Activated T-cell treated with anti-CD3 and anti-CD28 coated beads, Interleukin-2, amount 50 U/mL, for 72 hours (primary cell): Measurements from ENCODE around the gene ZNRF1. TPM values are rescaled to one million over a fixed set of nuclear protein-coding genes. Genes with fewer than 3 reads are reported as not detected.
A peak's percentile ranks its signal among the peaks of the same experiment; 100 is the strongest.
"Not testable (repeated sequence)": the region's sequence is repeated elsewhere in the genome, so short reads cannot be mapped to it uniquely, and the experiment has no call there.

Experiments
- ATAC-seq, 2 donors: fragments of 150-1000 bp; cut with Tn5 transposase; replicated peaks in 1 of 2; 2 replicates each; pipeline ENCODE4 v1.10.0; 2021; ENCODE audit warnings: moderate library complexity in 2 of 2, mild to moderate bottlenecking in 1 of 2
- DNase-seq, 2 donors: peaks; one replicate each; pipeline ENCODE4 v3.0.0; 2021 to 2022; ENCODE audit warnings: mixed read lengths in 1 of 2
- H3K27ac Mint-ChIP-seq: one replicate; pipeline ENCODE4 v1.8.0; 2022; ENCODE audit warnings: mild to moderate bottlenecking, moderate library complexity, mixed read lengths
- H3K27me3 Mint-ChIP-seq: one replicate; pipeline ENCODE4 v1.8.0; 2022; ENCODE audit warnings: low read depth, mixed read lengths
- H3K36me3 Mint-ChIP-seq, 2 donors: one replicate each; pipeline ENCODE4 v1.8.0; 2022; ENCODE audit warnings: mixed read lengths in 2 of 2, mild to moderate bottlenecking in 1 of 2; ENCODE audit not compliant: insufficient read depth in 2 of 2
- H3K4me1 Mint-ChIP-seq: one replicate; pipeline ENCODE4 v1.8.0; 2022; ENCODE audit warnings: low read depth, mixed read lengths
- H3K4me3 Mint-ChIP-seq, 2 donors: one replicate each; pipeline ENCODE4 v1.8.0; 2022; ENCODE audit warnings: mild to moderate bottlenecking in 2 of 2, mixed read lengths in 2 of 2, moderate library complexity in 2 of 2
- H3K9me3 Mint-ChIP-seq, 2 donors: one replicate each; pipeline ENCODE4 v1.8.0; 2022; ENCODE audit warnings: mixed read lengths in 2 of 2
- total RNA-seq, 2 donors: library from RNA; stranded (reverse); gene quantifications; one replicate each; pipeline ENCODE4 v1.2.3, GENCODE V29; 2022

The ZNRF1 gene
- total RNA-seq, result 10 to 100 TPM; 42.9 to 69.1 TPM

DNA sequence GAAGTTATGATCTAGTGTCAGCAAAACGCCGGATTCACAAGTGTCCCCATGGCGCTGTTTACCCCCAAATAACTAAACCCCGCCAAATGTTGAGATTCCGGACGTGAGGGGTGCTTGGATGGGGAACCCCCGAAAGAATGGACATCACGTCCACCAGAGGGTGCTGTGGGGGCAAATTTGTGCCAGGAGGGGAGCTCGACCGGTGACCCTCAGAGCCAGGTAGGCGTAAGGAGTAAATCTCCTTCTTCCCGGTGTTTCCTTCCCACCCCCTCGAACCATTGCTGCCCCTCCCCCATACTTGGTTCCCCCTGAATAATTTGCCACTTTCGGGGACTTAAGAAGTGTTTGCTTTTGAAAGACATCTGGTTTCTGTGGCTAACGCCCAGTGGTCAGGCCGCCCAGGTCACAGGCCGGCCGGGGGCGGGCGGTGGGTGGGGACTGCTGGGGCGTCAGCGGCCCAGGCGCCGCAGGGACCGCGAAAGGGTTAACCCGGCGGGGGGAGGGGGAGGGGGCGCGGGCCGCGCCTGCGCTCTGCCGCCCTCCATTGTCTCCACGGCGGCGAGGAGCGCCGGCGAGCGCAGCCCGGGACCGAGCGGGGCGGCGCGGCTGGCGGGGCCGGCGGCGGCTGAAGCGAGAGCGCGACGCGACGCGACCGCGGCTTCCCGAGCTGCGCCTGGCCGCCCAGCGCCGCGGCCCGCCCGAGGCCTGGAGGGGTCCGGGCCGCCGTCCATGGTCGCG lies at the start of gene ZNRF1:
Gene ZNRF1, plus strand, starts transcription at position 544 of the 738 bp plus-strand sequence. CDS start 648 bp downstream, outside the sequence.
- H3K27me3 Mint-ChIP-seq, result peaks cover 25% of the 10 kb centered on the region
- peaks cover 42% of the 10 kb centered on the region for H3K4me1 Mint-ChIP-seq
- ATAC-seq, result peak; percentile 75 to 81
- peak; percentile 85 to 89 for DNase-seq
- peak within 1 kb of the TSS; percentile 94 to 98 for H3K4me3 Mint-ChIP-seq
- peaks cover 0 to 2% of the 10 kb centered on the region in 2 donors for H3K9me3 Mint-ChIP-seq
- H3K27ac Mint-ChIP-seq, result peak within 1 kb of the TSS; percentile 80
- H3K36me3 Mint-ChIP-seq, result peaks cover 5% of the 10 kb centered on the region in 2 donors

- H3K27ac Mint-ChIP-seq, result peak overlapping the region; percentile 49
- no peaks in the 10 kb centered on the region for H3K4me1 Mint-ChIP-seq
- H3K9me3 Mint-ChIP-seq, result no peaks in the 10 kb centered on the region
- no peak overlapping the region for H3K4me3 Mint-ChIP-seq
- H3K27me3 Mint-ChIP-seq, result no peaks in the 10 kb centered on the region
- no peak for DNase-seq
- no peak for ATAC-seq
- H3K36me3 Mint-ChIP-seq, result peaks cover 0 to 16% of the 10 kb centered on the region in 2 donors
These were observed 49.5 kb upstream of the ZNRF1 start for GRCh38 chr16:74949309-74949708.

DNA sequence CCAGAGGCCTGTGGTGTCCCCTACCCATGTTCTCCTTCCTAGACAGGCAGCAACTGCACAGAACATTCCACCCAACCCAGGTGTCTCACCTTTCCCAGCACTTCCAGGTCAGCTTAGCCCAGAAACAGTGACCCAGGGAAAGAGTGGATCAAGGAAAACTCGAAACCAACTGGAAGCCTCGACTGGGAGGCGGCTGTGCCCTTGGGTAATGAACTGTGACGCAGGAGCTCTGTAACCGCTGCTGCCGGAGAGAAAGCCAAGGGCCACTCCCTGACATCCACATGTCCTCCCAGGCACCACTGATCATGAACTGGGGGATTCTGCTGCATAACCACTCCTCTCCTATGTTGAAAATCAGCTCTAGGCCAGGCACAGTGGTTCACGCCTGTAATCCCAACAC lies 48.3 kb upstream of the ZNRF1 start:
- no peak overlapping the region for H3K27ac Mint-ChIP-seq
- peaks cover 0 to 19% of the 10 kb centered on the region in 2 donors for H3K36me3 Mint-ChIP-seq
- H3K9me3 Mint-ChIP-seq, result no peaks in the 10 kb centered on the region
- ATAC-seq (no peak), DNase-seq (no peak)
- H3K27me3 Mint-ChIP-seq, result no peaks in the 10 kb centered on the region
- no peak overlapping the region for H3K4me3 Mint-ChIP-seq
- H3K4me1 Mint-ChIP-seq, result no peaks in the 10 kb centered on the region

DNA sequence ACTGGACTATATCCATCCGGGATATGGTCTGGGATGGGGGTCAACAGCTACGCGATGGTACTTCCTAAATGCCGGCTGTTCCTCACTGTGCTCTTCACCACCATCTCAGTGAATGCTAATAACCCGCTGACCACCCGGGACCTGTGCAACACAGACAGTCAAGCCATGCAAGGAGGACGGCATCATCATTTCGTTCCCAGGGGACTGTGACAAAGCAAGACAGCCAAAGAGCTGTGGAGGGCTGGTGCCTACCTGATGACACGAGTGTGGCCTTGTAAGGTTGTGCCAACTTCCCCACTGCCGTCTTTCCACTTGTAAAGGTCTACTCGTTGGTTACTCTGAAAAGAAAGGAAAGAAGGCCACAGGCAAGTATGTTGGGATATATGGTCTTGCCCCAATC lies 47.6 kb upstream of the ZNRF1 start:
- H3K36me3 Mint-ChIP-seq, result peaks cover 0 to 21% of the 10 kb centered on the region in 2 donors
- no peaks in the 10 kb centered on the region for H3K4me1 Mint-ChIP-seq
- DNase-seq (no peak), ATAC-seq (no peak)
- no peak overlapping the region for H3K4me3 Mint-ChIP-seq
- no peaks in the 10 kb centered on the region for H3K27me3 Mint-ChIP-seq
- H3K9me3 Mint-ChIP-seq, result no peaks in the 10 kb centered on the region
- H3K27ac Mint-ChIP-seq, result no peak overlapping the region

DNA sequence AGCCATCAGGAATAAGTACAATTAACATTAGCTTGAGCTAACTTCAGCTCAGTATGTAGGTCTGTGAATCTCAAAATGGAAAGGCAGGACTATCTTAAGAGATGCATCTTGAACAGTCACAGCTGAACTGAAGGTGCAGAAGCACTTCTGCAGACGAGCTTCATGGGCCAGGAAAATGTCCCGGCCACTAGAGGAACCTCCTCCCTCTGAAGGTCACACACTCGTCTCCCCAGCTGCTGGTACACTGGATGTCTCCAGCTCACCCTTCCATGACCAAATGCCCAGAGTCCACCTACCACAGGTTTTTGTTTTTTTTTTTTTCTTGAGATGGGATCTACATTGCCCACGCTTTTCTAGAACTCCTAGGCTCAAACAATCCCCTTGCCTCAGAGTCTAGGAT lies 47.1 kb upstream of the ZNRF1 start:
- no peaks in the 10 kb centered on the region for H3K9me3 Mint-ChIP-seq
- H3K27me3 Mint-ChIP-seq, result no peaks in the 10 kb centered on the region
- H3K4me1 Mint-ChIP-seq, result no peaks in the 10 kb centered on the region
- DNase-seq (no peak), ATAC-seq (no peak)
- H3K36me3 Mint-ChIP-seq, result peaks cover 0 to 22% of the 10 kb centered on the region in 2 donors
- H3K27ac Mint-ChIP-seq, result no peak overlapping the region
- H3K4me3 Mint-ChIP-seq, result no peak overlapping the region

GRCh38 chr16:74954763-74955162 lies 44.1 kb upstream of the ZNRF1 start:
- DNase-seq (no peak), ATAC-seq (no peak)
- H3K36me3 Mint-ChIP-seq, result peaks cover 0 to 27% of the 10 kb centered on the region in 2 donors
- H3K4me3 Mint-ChIP-seq, result no peak overlapping the region
- H3K4me1 Mint-ChIP-seq, result no peaks in the 10 kb centered on the region
- H3K9me3 Mint-ChIP-seq, result no peaks in the 10 kb centered on the region
- H3K27me3 Mint-ChIP-seq, result no peaks in the 10 kb centered on the region
- H3K27ac Mint-ChIP-seq, result no peak overlapping the region

DNA sequence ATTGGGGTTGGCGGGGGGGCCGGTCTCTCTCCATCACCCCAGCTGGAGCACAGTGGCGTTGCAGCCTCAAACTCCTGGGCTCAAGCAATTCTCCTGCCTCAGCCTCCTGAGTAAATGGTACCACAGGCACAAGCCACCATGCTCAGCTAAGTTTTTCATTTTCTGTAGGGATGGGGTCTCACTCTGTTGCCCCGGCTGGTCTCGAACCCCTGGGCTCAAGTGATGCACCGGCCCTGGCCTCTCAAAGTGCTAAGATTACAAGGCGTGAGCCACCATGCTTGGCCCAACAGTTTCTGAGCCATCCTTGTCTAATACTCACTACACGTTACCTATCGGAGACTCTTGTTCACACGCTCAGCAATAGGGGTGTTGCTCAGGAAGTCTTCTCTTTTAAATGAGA lies 25.5 kb upstream of the ZNRF1 start:
- H3K4me3 Mint-ChIP-seq, result no peak overlapping the region
- H3K27me3 Mint-ChIP-seq, result no peaks in the 10 kb centered on the region
- DNase-seq (no peak), ATAC-seq (no peak)
- H3K27ac Mint-ChIP-seq, result no peak overlapping the region
- no peaks in the 10 kb centered on the region for H3K9me3 Mint-ChIP-seq
- H3K36me3 Mint-ChIP-seq, result no peaks in the 10 kb centered on the region
- H3K4me1 Mint-ChIP-seq, result peaks cover 12% of the 10 kb centered on the region

DNA sequence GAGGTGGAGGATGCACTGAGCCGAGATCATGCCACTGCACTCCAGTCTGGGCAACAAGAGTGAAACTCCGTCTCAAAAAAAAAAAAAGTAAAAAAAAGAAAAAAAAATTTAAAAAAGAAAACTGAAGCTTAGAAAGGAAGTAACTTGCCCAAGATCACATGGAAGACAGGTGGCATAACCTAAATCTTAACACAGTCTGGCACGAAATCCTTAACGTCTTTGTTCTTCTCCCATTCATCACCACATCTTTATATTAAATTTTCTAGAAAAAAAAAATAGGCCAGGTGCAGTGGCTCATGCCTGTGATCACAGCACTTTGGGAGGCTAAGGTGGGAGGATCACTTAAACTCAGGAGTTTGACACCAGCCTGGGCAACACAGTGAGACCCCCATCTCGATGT lies 23.2 kb upstream of the ZNRF1 start:
- no peak overlapping the region for H3K27ac Mint-ChIP-seq
- no peak for DNase-seq
- H3K36me3 Mint-ChIP-seq, result no peaks in the 10 kb centered on the region
- no peaks in the 10 kb centered on the region for H3K27me3 Mint-ChIP-seq
- H3K4me1 Mint-ChIP-seq, result peaks cover 5% of the 10 kb centered on the region
- no peak for ATAC-seq
- no peaks in the 10 kb centered on the region for H3K9me3 Mint-ChIP-seq
- no peak overlapping the region for H3K4me3 Mint-ChIP-seq

DNA sequence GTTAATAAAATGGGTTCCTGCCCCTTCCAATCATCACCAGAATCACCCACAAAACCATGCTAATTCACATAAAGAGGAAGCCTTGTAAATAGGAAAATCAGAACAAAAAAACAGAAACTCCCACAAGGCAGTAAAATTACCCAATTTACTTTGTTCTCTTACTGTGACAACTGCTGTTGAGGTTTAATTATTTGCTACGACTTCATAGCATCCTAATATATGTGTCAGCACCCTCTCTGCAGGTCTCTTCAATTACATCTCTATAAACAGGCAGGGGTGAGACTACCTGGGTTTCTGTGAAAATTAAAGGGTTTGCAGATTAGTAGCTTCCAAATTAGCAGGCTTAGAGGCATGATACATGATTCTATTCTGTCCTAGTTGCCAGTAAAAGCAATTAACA lies 16.6 kb upstream of the ZNRF1 start:
- Mint-ChIP-seq H3K36me3 (peaks cover 0 to 3% of the 10 kb centered on the region in 2 donors), H3K9me3 (no peaks in the 10 kb centered on the region), H3K4me1 (peaks cover 22% of the 10 kb centered on the region), H3K27ac (no peak overlapping the region), H3K4me3 (no peak overlapping the region), H3K27me3 (no peaks in the 10 kb centered on the region)
- DNase-seq (no peak), ATAC-seq (no peak)

DNA sequence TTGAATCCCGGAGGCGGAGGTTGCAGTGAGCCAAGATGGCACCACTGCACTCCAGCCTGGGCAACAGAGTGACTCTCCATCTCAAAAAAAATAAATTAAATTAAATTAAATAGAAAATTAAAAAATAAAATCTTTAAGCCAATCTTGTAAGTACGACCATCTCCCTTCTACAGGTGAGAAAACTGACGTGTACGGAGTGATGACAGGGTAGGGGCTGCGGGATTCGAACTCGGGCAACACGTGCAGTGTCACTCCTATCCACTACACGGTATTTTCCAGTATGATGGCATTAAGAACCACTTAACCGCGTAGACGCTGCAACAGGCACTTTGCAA lies 14.7 kb upstream of the ZNRF1 start:
- H3K4me1 Mint-ChIP-seq, result peaks cover 17% of the 10 kb centered on the region

DNA sequence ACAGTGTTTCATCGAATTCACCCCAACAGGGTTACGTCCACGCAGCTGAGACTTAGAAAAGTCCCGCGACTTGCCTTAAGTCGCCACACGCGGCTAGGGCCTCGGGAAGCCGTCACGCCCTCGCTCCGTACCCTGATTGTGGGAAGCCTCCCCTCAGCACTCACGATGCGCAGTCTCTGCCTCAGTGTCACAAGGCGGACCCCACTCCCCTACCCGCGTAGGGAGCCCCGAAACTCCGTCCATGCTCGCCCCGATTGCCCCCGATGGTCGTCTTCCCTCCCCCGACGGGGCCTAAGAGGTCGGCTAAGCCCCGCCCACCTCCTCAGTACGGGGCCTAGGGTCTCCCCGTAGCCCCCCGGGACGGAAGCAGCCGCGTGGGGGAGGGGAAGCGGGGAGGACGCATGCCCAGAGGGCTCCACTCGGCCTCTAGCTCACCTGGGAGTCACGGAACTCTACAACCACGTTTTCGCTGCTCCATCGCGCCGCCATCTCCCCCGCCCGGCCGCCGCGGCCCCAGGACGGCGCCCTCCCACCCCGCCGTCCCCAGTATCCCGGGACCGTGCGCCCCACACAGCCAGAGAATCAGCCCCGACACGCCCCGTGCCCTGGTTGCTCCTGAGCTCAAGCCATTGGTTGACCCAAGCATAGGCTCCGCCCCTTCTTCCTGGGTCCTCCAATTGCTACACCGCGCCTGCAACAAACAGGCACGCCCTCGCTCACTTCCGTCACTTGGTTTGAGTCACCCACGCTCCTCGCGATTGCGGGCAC lies 14.1 kb upstream of the ZNRF1 start, which contains the start of gene WDR59:
Gene WDR59, minus strand, starts transcription at position 595 of the 768 bp plus-strand sequence. Its CDS starts 106 bp downstream, at position 489.
- peak within 1 kb of the TSS; percentile 87 to 92 for H3K4me3 Mint-ChIP-seq
- H3K4me1 Mint-ChIP-seq, result peaks cover 17% of the 10 kb centered on the region
- H3K36me3 Mint-ChIP-seq, result peaks cover 0 to 3% of the 10 kb centered on the region in 2 donors
- peak within 1 kb of the TSS; percentile 52 for H3K27ac Mint-ChIP-seq
- DNase-seq (peak; percentile 99 to 100), ATAC-seq (peak; percentile 99 to 100)
- no peaks in the 10 kb centered on the region for H3K27me3 Mint-ChIP-seq
- H3K9me3 Mint-ChIP-seq, result no peaks in the 10 kb centered on the region

More for the DNA sequence above, 14.7 kb upstream of the ZNRF1 start:
- ATAC-seq, result no peak
- no peak for DNase-seq
- Mint-ChIP-seq H3K36me3 (peaks cover 0 to 3% of the 10 kb centered on the region in 2 donors), H3K4me3 (peak overlapping the region; percentile 87 to 92), H3K27me3 (no peaks in the 10 kb centered on the region), H3K9me3 (no peaks in the 10 kb centered on the region), H3K27ac (no peak overlapping the region)

- H3K27ac Mint-ChIP-seq, result no peak overlapping the region
- peaks cover 0 to 2% of the 10 kb centered on the region in 2 donors for H3K36me3 Mint-ChIP-seq
- DNase-seq, result no peak
- no peak for ATAC-seq
- H3K27me3 Mint-ChIP-seq, result no peaks in the 10 kb centered on the region
- H3K4me1 Mint-ChIP-seq, result peaks cover 17% of the 10 kb centered on the region
- H3K4me3 Mint-ChIP-seq, result no peak overlapping the region
- H3K9me3 Mint-ChIP-seq, result no peaks in the 10 kb centered on the region
These were observed 11.7 kb upstream of the ZNRF1 start for GRCh38 chr16:74987027-74987681.

DNA sequence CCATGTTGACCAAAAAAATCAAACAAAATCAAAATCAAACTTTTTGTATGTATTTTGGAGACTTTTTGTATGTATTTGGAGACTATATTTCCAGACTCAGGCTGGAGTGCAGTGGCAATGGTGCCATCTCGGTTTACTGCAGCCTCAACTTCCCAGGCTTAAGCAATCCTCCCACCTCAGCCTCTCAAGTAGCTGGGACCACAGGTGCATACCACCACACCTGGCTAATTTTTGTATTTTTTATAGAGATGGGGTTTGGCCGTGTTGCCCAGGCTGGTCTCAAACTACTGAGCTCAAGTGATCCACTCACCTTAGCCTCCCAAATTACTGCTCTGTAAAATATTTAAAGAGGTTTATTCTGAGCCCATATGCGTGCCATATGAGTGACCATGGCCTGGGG lies 9.0 kb upstream of the ZNRF1 start:
- not testable (repeated sequence) for ATAC-seq, H3K9me3 Mint-ChIP-seq, H3K36me3 Mint-ChIP-seq, DNase-seq, H3K4me1 Mint-ChIP-seq, H3K4me3 Mint-ChIP-seq, H3K27ac Mint-ChIP-seq
- H3K27me3 Mint-ChIP-seq, result peaks cover 11% of the 10 kb centered on the region
